ENCODE results near the gene TBC1D30. TPM values are rescaled to one million over a fixed set of nuclear protein-coding genes. Genes with fewer than 3 reads are reported as not detected.

Gene TBC1D30
- total RNA-seq, 1 experiment from 2014 or later, result 8.9 TPM

DNA sequence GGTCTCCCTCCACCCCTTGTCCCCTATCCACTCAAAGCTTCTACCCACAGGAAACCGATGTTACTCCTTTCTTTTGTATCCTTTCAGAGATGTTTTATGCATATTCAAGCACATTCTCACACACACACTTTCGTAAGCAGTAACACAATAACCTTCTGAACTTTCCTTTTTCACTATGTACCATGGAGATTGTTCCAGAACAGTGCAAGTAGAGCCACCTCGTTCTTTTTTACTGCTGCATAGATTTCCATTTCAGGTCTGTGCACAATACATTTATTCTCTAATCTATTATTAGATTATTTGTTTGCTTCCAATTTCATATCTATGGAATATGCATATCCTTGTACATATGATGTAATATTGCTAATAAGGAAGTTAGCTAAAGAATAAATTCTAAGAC is 60.3 kb downstream of the TBC1D30 start:
- no peak for TF ChIP-seq TCF7L2 (IDR thresholded peaks at IDR 0.05; ENCODE audit: low read depth, low read length)
- no peak for TF ChIP-seq POLR2AphosphoS5 (IDR thresholded peaks at IDR 0.05; ENCODE audit: low read depth, low read length)
- TF ChIP-seq, protein P1, sequence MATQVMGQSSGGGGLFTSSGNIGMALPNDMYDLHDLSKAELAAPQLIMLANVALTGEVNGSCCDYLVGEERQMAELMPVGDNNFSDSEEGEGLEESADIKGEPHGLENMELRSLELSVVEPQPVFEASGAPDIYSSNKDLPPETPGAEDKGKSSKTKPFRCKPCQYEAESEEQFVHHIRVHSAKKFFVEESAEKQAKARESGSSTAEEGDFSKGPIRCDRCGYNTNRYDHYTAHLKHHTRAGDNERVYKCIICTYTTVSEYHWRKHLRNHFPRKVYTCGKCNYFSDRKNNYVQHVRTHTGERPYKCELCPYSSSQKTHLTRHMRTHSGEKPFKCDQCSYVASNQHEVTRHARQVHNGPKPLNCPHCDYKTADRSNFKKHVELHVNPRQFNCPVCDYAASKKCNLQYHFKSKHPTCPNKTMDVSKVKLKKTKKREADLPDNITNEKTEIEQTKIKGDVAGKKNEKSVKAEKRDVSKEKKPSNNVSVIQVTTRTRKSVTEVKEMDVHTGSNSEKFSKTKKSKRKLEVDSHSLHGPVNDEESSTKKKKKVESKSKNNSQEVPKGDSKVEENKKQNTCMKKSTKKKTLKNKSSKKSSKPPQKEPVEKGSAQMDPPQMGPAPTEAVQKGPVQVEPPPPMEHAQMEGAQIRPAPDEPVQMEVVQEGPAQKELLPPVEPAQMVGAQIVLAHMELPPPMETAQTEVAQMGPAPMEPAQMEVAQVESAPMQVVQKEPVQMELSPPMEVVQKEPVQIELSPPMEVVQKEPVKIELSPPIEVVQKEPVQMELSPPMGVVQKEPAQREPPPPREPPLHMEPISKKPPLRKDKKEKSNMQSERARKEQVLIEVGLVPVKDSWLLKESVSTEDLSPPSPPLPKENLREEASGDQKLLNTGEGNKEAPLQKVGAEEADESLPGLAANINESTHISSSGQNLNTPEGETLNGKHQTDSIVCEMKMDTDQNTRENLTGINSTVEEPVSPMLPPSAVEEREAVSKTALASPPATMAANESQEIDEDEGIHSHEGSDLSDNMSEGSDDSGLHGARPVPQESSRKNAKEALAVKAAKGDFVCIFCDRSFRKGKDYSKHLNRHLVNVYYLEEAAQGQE (IDR thresholded peaks at IDR 0.05; ENCODE audit: insufficient read depth in 1 of 2, low read depth in 2 of 2, low read length in 1 of 2), result no peak
- no peak for TF ChIP-seq SIN3A (IDR thresholded peaks at IDR 0.05; ENCODE audit: borderline replicate concordance, insufficient read depth, low read depth, low read length)
- TF ChIP-seq, protein P2, sequence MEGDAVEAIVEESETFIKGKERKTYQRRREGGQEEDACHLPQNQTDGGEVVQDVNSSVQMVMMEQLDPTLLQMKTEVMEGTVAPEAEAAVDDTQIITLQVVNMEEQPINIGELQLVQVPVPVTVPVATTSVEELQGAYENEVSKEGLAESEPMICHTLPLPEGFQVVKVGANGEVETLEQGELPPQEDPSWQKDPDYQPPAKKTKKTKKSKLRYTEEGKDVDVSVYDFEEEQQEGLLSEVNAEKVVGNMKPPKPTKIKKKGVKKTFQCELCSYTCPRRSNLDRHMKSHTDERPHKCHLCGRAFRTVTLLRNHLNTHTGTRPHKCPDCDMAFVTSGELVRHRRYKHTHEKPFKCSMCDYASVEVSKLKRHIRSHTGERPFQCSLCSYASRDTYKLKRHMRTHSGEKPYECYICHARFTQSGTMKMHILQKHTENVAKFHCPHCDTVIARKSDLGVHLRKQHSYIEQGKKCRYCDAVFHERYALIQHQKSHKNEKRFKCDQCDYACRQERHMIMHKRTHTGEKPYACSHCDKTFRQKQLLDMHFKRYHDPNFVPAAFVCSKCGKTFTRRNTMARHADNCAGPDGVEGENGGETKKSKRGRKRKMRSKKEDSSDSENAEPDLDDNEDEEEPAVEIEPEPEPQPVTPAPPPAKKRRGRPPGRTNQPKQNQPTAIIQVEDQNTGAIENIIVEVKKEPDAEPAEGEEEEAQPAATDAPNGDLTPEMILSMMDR (IDR thresholded peaks at IDR 0.05), result no peak

DNA sequence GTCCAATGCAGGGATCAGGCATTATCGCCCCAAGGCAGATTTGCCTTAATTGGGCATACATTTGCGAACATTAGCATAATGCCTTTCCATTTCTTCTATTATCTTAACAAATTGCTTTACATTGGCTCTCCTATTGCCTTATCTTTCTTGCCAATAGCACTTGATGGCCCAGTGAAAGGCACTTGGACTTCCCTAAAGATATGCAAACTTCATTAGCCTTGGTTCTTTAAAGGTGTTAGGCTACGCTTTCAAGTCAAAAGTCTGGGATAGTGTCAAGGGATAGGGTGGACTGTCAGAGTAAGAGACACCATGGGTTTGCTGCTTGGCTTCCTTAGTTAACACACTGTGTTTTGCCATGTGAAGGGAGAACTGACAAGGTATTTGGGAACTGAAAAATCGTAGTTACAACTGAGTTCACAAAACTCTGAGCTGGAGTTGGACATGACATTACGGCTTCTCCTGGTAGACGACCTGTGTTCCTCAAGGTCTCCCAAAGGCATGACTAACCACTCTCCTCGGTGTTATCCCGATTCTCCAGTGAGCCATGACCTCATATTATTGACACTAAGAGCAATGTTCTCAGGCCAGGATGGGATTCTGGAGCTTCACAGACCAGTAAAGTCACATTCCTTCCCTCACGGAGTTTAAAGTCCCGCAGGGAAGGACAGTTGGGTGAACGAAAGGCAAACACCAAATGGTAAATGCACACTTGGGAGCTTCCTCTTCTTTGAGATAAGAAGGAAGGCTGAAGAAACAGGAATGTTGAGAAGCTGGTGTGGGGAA is 65.2 kb downstream of the TBC1D30 start:
- intact Hi-C loops (cut with micrococcal nuclease; ENCODE audit: unreplicated experiment), result loop anchor here (2.0 to 10.0 kb wide), 4 partner anchors 218 to 1225 kb away; no protein-coding TSS in a partner anchor
- no peak for DNase-seq (ENCODE audit: low read depth, low spot score)
- no peak for ATAC-seq

More for the DNA sequence above, 60.3 kb downstream of the TBC1D30 start:
- in situ Hi-C loops (cut with HindIII; ENCODE audit: low pct_unique_long_range_greater_than_20kb, low sequenced_read_pairs) (no loop called here), intact Hi-C loops (cut with micrococcal nuclease; ENCODE audit: unreplicated experiment) (no loop called here)
- Histone ChIP-seq H3K4me1 (ENCODE audit: control insufficient read depth, insufficient read depth, low read length) (no peaks in the 10 kb centered on the region), H3K27ac (ENCODE audit: low read length) (no peak overlapping the region), H3K36me3 (ENCODE audit: control insufficient read depth, insufficient read depth, low read length) (no peaks in the 10 kb centered on the region), H3K9me3 (ENCODE audit: control insufficient read depth, insufficient read depth, low read depth, low read length) (no peaks in the 10 kb centered on the region), H3K4me3 (ENCODE audit: low read depth in 2 of 2, low read length in 2 of 2) (no peak overlapping the region), H3K27me3 (ENCODE audit: control insufficient read depth, insufficient read depth, low read length) (peaks cover 2% of the 10 kb centered on the region; the same call in 1 of the 2 replicates)
- ATAC-seq, result no peak
- ChIA-PET POLR2A (no interaction called here), CTCF (no interaction called here)
- no peak for DNase-seq (ENCODE audit: low read depth, low spot score)
- BruUV-seq (replicated peaks), result no TSS peak

More for the DNA sequence above, 65.2 kb downstream of the TBC1D30 start:
- peaks cover 5% of the 10 kb centered on the region; the same call in 1 of the 2 replicates for H3K27me3 ChIP-seq (ENCODE audit: control insufficient read depth, insufficient read depth, low read length)
- H3K9me3 ChIP-seq (ENCODE audit: control insufficient read depth, insufficient read depth, low read depth, low read length), result no peaks in the 10 kb centered on the region
- H3K36me3 ChIP-seq (ENCODE audit: control insufficient read depth, insufficient read depth, low read length), result no peaks in the 10 kb centered on the region
- ChIA-PET POLR2A (no interaction called here), CTCF (no interaction called here)
- no peak overlapping the region for H3K4me3 ChIP-seq (ENCODE audit: low read depth in 2 of 2, low read length in 2 of 2)
- H3K27ac ChIP-seq (ENCODE audit: low read length), result no peak overlapping the region
- TF ChIP-seq, protein P2 (IDR thresholded peaks at IDR 0.05), result no peak
- BruUV-seq (replicated peaks), result no TSS peak
- in situ Hi-C loops (cut with HindIII; ENCODE audit: low pct_unique_long_range_greater_than_20kb, low sequenced_read_pairs), result no loop called here
- no peaks in the 10 kb centered on the region for H3K4me1 ChIP-seq (ENCODE audit: control insufficient read depth, insufficient read depth, low read length)

Measured in Panc1 (cell line).